HepG2 (cell line): ENCODE results near the gene ASCC2. TPM values are rescaled to one million over a fixed set of nuclear protein-coding genes. Genes with fewer than 3 reads are reported as not detected.

Source experiments
- ATAC-seq: fragments of 200-7000 bp; cut with Tn5 transposase; 3 replicates; pipeline ENCODE4 v1.9.1; 2020; ENCODE audit warnings: mild to moderate bottlenecking, moderate library complexity
- BruUV-seq: library from RNA; stranded (reverse); fragments of 400-500 nt; replicated peaks from 2 replicates; lab custom pipeline; 2021; lab: Mats Ljungman, UMichigan
- CTCF ChIA-PET: fragments of 300-600 bp; formaldehyde crosslinking; extraction: SDS; loops from one replicate; lab custom pipeline; 2021; ENCODE audit warnings: low total read pairs, inconsistent platforms, low intra/inter-chr PET ratio; lab: Yijun Ruan, JAX
- POLR2A ChIA-PET: fragments of 350-600 bp; sonication (Branson Sonifier 250); formaldehyde crosslinking; loops from one replicate; lab custom pipeline; 2020; ENCODE audit warnings: antibody characterized with exemption, inconsistent platforms; lab: Yijun Ruan, JAX
- DNase-seq: peaks from one replicate; pipeline ENCODE4 v3.0.0-alpha.2; 2015; ENCODE audit warnings: low spot score
- FAIRE-seq: peaks from 3 replicates; lab custom pipeline; 2011; peaks lifted over from hg19 to GRCh38; lab: Jason Lieb, UNC
- H2AFZ ChIP-seq: one replicate; pipeline ENCODE4 v1.6.1; 2011; ENCODE audit warnings: low read length, inconsistent platforms
- H3K27ac ChIP-seq: fragments of 300-600 bp; 3 replicates; pipeline ENCODE4 v1.8.0; 2011; ENCODE audit warnings: mixed run types, mild to moderate bottlenecking, mixed read lengths, low read length, inconsistent platforms; ENCODE audit not compliant: insufficient read depth; ENCODE audit errors: extremely low read length
- H3K27me3 ChIP-seq, 2 experiments: fragments of 200-600 bp in 1 of 2; 2 replicates in 1 of 2; 3 replicates in 1 of 2; pipeline versions ENCODE4 v1.6.0 to v1.8.0; 2011; ENCODE audit warnings: low read length in 2 of 2, mild to moderate bottlenecking in 2 of 2, moderate library complexity in 2 of 2, inconsistent platforms in 1 of 2; ENCODE audit not compliant: insufficient read depth in 2 of 2, control insufficient read depth in 1 of 2
- H3K36me3 ChIP-seq, 2 experiments: fragments of 200-600 bp in 1 of 2; replicated peaks in 1 of 2; 2 replicates in 1 of 2; 3 replicates in 1 of 2; pipeline versions ENCODE4 v1.5.1 to v1.8.0; 2011; ENCODE audit warnings: low read length in 2 of 2, inconsistent platforms in 1 of 2; ENCODE audit not compliant: insufficient read depth in 2 of 2, control insufficient read depth in 1 of 2
- H3K4me1 ChIP-seq: 2 replicates; pipeline ENCODE4 v1.5.1; 2012; ENCODE audit warnings: low read length, inconsistent platforms; ENCODE audit not compliant: insufficient read depth
- H3K4me2 ChIP-seq: 2 replicates; pipeline ENCODE4 v1.6.0; 2011; ENCODE audit warnings: low read depth, low read length, inconsistent platforms
- H3K4me3 ChIP-seq, 3 experiments: fragments of 200-600 bp in 1 of 3; sonication (generic), shearing (Covaris generic) in 1 of 3; replicated peaks in 1 of 3; 2 replicates each; pipeline ENCODE4 v1.5.1; 2011 to 2016; ENCODE audit warnings: low read length in 3 of 3, inconsistent platforms in 2 of 3, low read depth in 2 of 3, mild to moderate bottlenecking in 2 of 3, control low read depth in 1 of 3, mixed read lengths in 1 of 3; ENCODE audit not compliant: insufficient read depth in 1 of 3
- H3K79me2 ChIP-seq: one replicate; pipeline ENCODE4 v1.6.1; 2011; ENCODE audit warnings: low read length, inconsistent platforms; ENCODE audit not compliant: insufficient read depth
- H3K9ac ChIP-seq: 2 replicates; pipeline ENCODE4 v1.6.0; 2011; ENCODE audit warnings: mild to moderate bottlenecking, low read depth, low read length, inconsistent platforms; ENCODE audit not compliant: insufficient read depth
- H3K9me3 ChIP-seq: 2 replicates; pipeline ENCODE4 v1.5.1; 2012; ENCODE audit warnings: mild to moderate bottlenecking, low read length
- H4K20me1 ChIP-seq: 2 replicates; pipeline ENCODE4 v1.6.0; 2011; ENCODE audit warnings: inconsistent platforms, mild to moderate bottlenecking, low read length, moderate library complexity; ENCODE audit not compliant: insufficient read depth
- TP53 ChIP-seq: sonication (generic); formaldehyde crosslinking; conservative IDR thresholded peaks from 2 replicates; pipeline ENCODE4 v1.4.0; 2020; ENCODE audit warnings: missing genetic modification reagents
- ZNF496 ChIP-seq: sonication (generic); formaldehyde crosslinking; IDR thresholded peaks from 2 replicates; pipeline ENCODE4 v1.8.1; 2023; ENCODE audit warnings: mild to moderate bottlenecking, moderate library complexity, missing genetic modification reagents; ENCODE audit not compliant: insufficient replicate concordance
- ZNF768 ChIP-seq: sonication (generic); formaldehyde crosslinking; IDR thresholded peaks from 2 replicates; pipeline ENCODE4 v1.4.0; 2020; ENCODE audit warnings: missing genetic modification reagents
- WGBS: methylation state at CpG from one replicate; pipeline ENCODE4 v1.1.6; 2017; ENCODE audit warnings: low lambda C conversion rate; 5-methylcytosine and 5-hydroxymethylcytosine counted together
- in situ Hi-C: cut with HindIII; loops from 2 replicates; pipeline ENCODE4 v1.10.0; 2017; ENCODE audit warnings: low pct_unique_long_range_greater_than_20kb; ENCODE audit not compliant: extremely low pct_ligation_motif_present
- intact Hi-C: fragments of 100-400 bp; cut with micrococcal nuclease; formaldehyde crosslinking; loops from one replicate; pipeline ENCODE4 v1.10.0; 2022; ENCODE audit not compliant: unreplicated experiment
- polyA plus RNA-seq, 8 experiments: library from polyadenylated mRNA; depleted of rRNA in 3 of 8; stranded (reverse) in 7 of 8; unstranded in 1 of 8; fragments of >200 nt; fragmentation: Illumina TruSeq in 4 of 8; extraction: Trizol in 4 of 8; gene quantifications; 2 replicates each; pipeline versions ENCODE4 v1.2.1 to v1.2.3, GENCODE V29; 2011 to 2016; ENCODE audit warnings: low read depth in 4 of 8, missing spikeins in 1 of 8, mixed read lengths in 1 of 8; ENCODE audit not compliant: insufficient read depth in 1 of 8
- total RNA-seq, 5 experiments: library from RNA; depleted of rRNA; stranded (reverse); fragments of >200 nt; fragmentation: Illumina TruSeq; extraction: Trizol; gene quantifications; 2 replicates each; pipeline ENCODE4 v1.2.3, GENCODE V29; 2016; ENCODE audit warnings: low read depth in 1 of 5
- TF ChIP-seq, protein P1 (sequence below): sonication (generic); formaldehyde crosslinking; IDR thresholded peaks from 2 replicates; pipeline ENCODE4 v1.4.0; 2020; ENCODE audit warnings: mild to moderate bottlenecking, missing genetic modification reagents
- TF ChIP-seq, protein P2 (sequence below): sonication (generic); formaldehyde crosslinking; IDR thresholded peaks from 2 replicates; pipeline ENCODE4 v1.9.0; 2021; ENCODE audit warnings: missing genetic modification reagents, borderline replicate concordance

Gene ASCC2
- total and polyA plus RNA-seq, 2 of the 13 experiments (the other 11 are each of a cell fraction or from before 2014, with no cell fraction given): 26.2 to 26.3 TPM

DNA sequence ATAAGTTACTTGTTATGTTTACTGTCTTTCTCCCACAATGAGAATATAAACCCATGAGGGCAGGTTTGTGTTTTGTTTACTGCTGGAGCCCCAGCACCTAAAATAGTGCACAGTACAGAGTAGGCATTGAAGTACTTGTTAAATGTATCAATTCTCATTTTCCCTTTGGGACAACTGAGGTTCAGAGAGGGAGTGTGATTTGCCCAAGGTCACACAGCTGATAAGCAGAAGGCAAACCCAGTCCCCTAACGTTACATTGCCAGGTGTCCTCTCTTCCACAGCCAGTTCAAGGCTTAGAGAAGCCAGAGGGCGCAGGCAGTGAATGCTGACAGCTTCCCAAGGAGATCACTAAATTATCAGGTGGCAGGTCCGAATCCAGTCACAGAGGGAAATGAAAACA, 88.0 kb downstream of the ASCC2 start:
- Histone ChIP-seq H3K4me3 (no peak overlapping the region), H3K36me3 (peaks cover 4 to 22% of the 10 kb centered on the region in 2 experiments; a peak in 4 of 5 replicates), H3K9me3 (no peaks in the 10 kb centered on the region), H2AFZ (no peak overlapping the region), H4K20me1 (no peaks in the 10 kb centered on the region), H3K27me3 (no peaks in the 10 kb centered on the region), H3K79me2 (no peaks in the 10 kb centered on the region), H3K4me1 (peaks cover 18% of the 10 kb centered on the region; the same call in 1 of the 2 replicates), H3K4me2 (no peak overlapping the region), H3K27ac (no peak overlapping the region), H3K9ac (no peak overlapping the region)
- intact Hi-C loops (no loop called here), in situ Hi-C loops (no loop called here)
- CTCF ChIA-PET: no interaction called here
- TF ChIP-seq, protein P1, sequence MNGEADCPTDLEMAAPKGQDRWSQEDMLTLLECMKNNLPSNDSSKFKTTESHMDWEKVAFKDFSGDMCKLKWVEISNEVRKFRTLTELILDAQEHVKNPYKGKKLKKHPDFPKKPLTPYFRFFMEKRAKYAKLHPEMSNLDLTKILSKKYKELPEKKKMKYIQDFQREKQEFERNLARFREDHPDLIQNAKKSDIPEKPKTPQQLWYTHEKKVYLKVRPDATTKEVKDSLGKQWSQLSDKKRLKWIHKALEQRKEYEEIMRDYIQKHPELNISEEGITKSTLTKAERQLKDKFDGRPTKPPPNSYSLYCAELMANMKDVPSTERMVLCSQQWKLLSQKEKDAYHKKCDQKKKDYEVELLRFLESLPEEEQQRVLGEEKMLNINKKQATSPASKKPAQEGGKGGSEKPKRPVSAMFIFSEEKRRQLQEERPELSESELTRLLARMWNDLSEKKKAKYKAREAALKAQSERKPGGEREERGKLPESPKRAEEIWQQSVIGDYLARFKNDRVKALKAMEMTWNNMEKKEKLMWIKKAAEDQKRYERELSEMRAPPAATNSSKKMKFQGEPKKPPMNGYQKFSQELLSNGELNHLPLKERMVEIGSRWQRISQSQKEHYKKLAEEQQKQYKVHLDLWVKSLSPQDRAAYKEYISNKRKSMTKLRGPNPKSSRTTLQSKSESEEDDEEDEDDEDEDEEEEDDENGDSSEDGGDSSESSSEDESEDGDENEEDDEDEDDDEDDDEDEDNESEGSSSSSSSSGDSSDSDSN (CRISPR knock-in tag): no peak
- TF ChIP-seq, protein P2, sequence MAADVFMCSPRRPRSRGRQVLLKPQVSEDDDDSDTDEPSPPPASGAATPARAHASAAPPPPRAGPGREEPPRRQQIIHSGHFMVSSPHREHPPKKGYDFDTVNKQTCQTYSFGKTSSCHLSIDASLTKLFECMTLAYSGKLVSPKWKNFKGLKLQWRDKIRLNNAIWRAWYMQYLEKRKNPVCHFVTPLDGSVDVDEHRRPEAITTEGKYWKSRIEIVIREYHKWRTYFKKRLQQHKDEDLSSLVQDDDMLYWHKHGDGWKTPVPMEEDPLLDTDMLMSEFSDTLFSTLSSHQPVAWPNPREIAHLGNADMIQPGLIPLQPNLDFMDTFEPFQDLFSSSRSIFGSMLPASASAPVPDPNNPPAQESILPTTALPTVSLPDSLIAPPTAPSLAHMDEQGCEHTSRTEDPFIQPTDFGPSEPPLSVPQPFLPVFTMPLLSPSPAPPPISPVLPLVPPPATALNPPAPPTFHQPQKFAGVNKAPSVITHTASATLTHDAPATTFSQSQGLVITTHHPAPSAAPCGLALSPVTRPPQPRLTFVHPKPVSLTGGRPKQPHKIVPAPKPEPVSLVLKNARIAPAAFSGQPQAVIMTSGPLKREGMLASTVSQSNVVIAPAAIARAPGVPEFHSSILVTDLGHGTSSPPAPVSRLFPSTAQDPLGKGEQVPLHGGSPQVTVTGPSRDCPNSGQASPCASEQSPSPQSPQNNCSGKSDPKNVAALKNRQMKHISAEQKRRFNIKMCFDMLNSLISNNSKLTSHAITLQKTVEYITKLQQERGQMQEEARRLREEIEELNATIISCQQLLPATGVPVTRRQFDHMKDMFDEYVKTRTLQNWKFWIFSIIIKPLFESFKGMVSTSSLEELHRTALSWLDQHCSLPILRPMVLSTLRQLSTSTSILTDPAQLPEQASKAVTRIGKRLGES (CRISPR knock-in tag): no peak
- TF ChIP-seq ZNF768 (peak; percentile 73), TP53 (CRISPR knock-in tag) (no peak), ZNF496 (CRISPR knock-in tag) (no peak)
- ATAC-seq (no peak), DNase-seq (no peak), FAIRE-seq (no peak)
- POLR2A ChIA-PET: interaction anchor here (2.9 kb wide), 1 partner anchor 16 kb away, joined by 8 read pairs; the partner anchor contains the start of genes UQCR10 and ZMAT5
- no TSS peak for BruUV-seq
- 93% methylated on average over 3 of the region's 3 CpGs for WGBS
